WTC11 (cell line): Measurements from ENCODE around the gene SLC23A2. TPM values are rescaled to one million over a fixed set of nuclear protein-coding genes. Genes with fewer than 3 reads are reported as not detected.
"Not testable (repeated sequence)": the region's sequence is repeated elsewhere in the genome, so short reads cannot be mapped to it uniquely, and the experiment has no call there.

Experiments
- ATAC-seq: fragments of 200-7000 bp; cut with Tn5 transposase; 2 replicates; pipeline ENCODE4 v1.10.0; 2021; ENCODE audit warnings: mild to moderate bottlenecking, moderate library complexity
- CTCF ChIA-PET: fragments of 300-600 bp; sonication (Branson Sonifier 250); formaldehyde crosslinking; loops from one replicate; lab custom pipeline; 2021; ENCODE audit warnings: antibody characterized with exemption; lab: Charles Lee
- POLR2A ChIA-PET: fragments of 350-600 bp; sonication (Branson Sonifier 250); formaldehyde crosslinking; loops from one replicate; lab custom pipeline; 2021; ENCODE audit warnings: antibody characterized with exemption; lab: Charles Lee
- DNase-seq: peaks from one replicate; pipeline ENCODE4 v3.0.0; 2021; ENCODE audit warnings: low spot score
- H3K27ac Mint-ChIP-seq: 2 replicates; pipeline ENCODE4 v1.8.0; 2021; ENCODE audit warnings: mixed read lengths
- H3K27me3 Mint-ChIP-seq: 2 replicates; pipeline ENCODE4 v1.8.0; 2021; ENCODE audit warnings: low read depth, mild to moderate bottlenecking, moderate library complexity, mixed read lengths
- H3K36me3 Mint-ChIP-seq: 2 replicates; pipeline ENCODE4 v1.8.0; 2021; ENCODE audit warnings: mixed read lengths
- H3K4me1 Mint-ChIP-seq: 2 replicates; pipeline ENCODE4 v1.8.0; 2022; ENCODE audit warnings: mixed read lengths
- H3K4me3 Mint-ChIP-seq: 2 replicates; pipeline ENCODE4 v1.8.0; 2021; ENCODE audit warnings: mild to moderate bottlenecking, moderate library complexity, mixed read lengths
- H3K9me3 Mint-ChIP-seq: 2 replicates; pipeline ENCODE4 v1.8.0; 2021; ENCODE audit warnings: mixed read lengths
- CTCF ChIP-seq: fragments of 200-600 bp; IDR thresholded peaks from 2 replicates; pipeline ENCODE4 v1.8.0; 2022; ENCODE audit warnings: antibody characterized with exemption
- E2F1 ChIP-seq: sonication (generic); formaldehyde crosslinking; IDR thresholded peaks from 2 replicates; pipeline ENCODE4 v1.8.0; 2022; ENCODE audit warnings: mild to moderate bottlenecking, missing genetic modification reagents
- ELF4 ChIP-seq: sonication (generic); formaldehyde crosslinking; IDR thresholded peaks from 2 replicates; pipeline ENCODE4 v1.8.1; 2022; ENCODE audit warnings: low read depth, mild to moderate bottlenecking, moderate library complexity, missing genetic modification reagents
- ETV6 ChIP-seq: sonication (generic); formaldehyde crosslinking; IDR thresholded peaks from 2 replicates; pipeline ENCODE4 v1.8.1; 2022; ENCODE audit warnings: mild to moderate bottlenecking, missing genetic modification reagents
- GABPB1 ChIP-seq: sonication (generic); formaldehyde crosslinking; IDR thresholded peaks from 2 replicates; pipeline ENCODE4 v1.8.1; 2023; ENCODE audit warnings: mild to moderate bottlenecking, missing genetic modification reagents
- GTF2I ChIP-seq: fragments of 250-450 bp; sonication (Bioruptor Pico); conservative IDR thresholded peaks from 2 replicates; pipeline ENCODE4 v1.4.0; 2021; ENCODE audit warnings: mild to moderate bottlenecking
- HMGA2 ChIP-seq: fragments of 250-450 bp; sonication (Bioruptor Pico); IDR thresholded peaks from 2 replicates; pipeline ENCODE4 v1.4.0; 2021; ENCODE audit warnings: mild to moderate bottlenecking, moderate library complexity
- MAX ChIP-seq: sonication (generic); formaldehyde crosslinking; IDR thresholded peaks from 2 replicates; pipeline ENCODE4 v1.8.0; 2022; ENCODE audit warnings: mild to moderate bottlenecking, missing genetic modification reagents
- MYBL2 ChIP-seq: sonication (generic); formaldehyde crosslinking; IDR thresholded peaks from 2 replicates; pipeline ENCODE4 v1.8.1; 2023; ENCODE audit warnings: mild to moderate bottlenecking, moderate library complexity, missing genetic modification reagents
- NFATC4 ChIP-seq: fragments of 250-450 bp; sonication (Bioruptor Pico); IDR thresholded peaks from 2 replicates; pipeline ENCODE4 v1.9.0; 2021; ENCODE audit warnings: mild to moderate bottlenecking
- NR1H2 ChIP-seq: sonication (generic); formaldehyde crosslinking; IDR thresholded peaks from 2 replicates; pipeline ENCODE4 v1.9.0; 2021; ENCODE audit warnings: mild to moderate bottlenecking, moderate library complexity, missing genetic modification reagents
- RELA ChIP-seq: sonication (generic); formaldehyde crosslinking; IDR thresholded peaks from 2 replicates; pipeline ENCODE4 v1.8.1; 2022; ENCODE audit warnings: missing genetic modification reagents, mild to moderate bottlenecking, borderline replicate concordance
- SP1 ChIP-seq: sonication (generic); formaldehyde crosslinking; conservative IDR thresholded peaks from 2 replicates; pipeline ENCODE4 v1.8.1; 2022; ENCODE audit warnings: missing genetic modification reagents
- USF2 ChIP-seq: sonication (generic); formaldehyde crosslinking; IDR thresholded peaks from 2 replicates; pipeline ENCODE4 v1.8.1; 2023; ENCODE audit warnings: mild to moderate bottlenecking, missing genetic modification reagents, moderate library complexity
- ZBTB43 ChIP-seq: sonication (generic); formaldehyde crosslinking; IDR thresholded peaks from 2 replicates; pipeline ENCODE4 v1.8.1; 2023; ENCODE audit warnings: mild to moderate bottlenecking, missing genetic modification reagents
- ZNF121 ChIP-seq: sonication (generic); formaldehyde crosslinking; IDR thresholded peaks from 2 replicates; pipeline ENCODE4 v1.8.0; 2023; ENCODE audit warnings: missing genetic modification reagents
- ZNF219 ChIP-seq: sonication (generic); formaldehyde crosslinking; IDR thresholded peaks from 2 replicates; pipeline ENCODE4 v1.8.0; 2023; ENCODE audit warnings: missing genetic modification reagents, mild to moderate bottlenecking, borderline replicate concordance
- ZNF512 ChIP-seq: sonication (generic); formaldehyde crosslinking; IDR thresholded peaks from 2 replicates; pipeline ENCODE4 v1.8.1; 2022; ENCODE audit warnings: missing genetic modification reagents, borderline replicate concordance
- ZNF532 ChIP-seq: fragments of 250-450 bp; sonication (Bioruptor Pico); IDR thresholded peaks from 2 replicates; pipeline ENCODE4 v1.9.0; 2021; ENCODE audit warnings: mild to moderate bottlenecking, borderline replicate concordance
- ZNF671 ChIP-seq: fragments of 250-450 bp; sonication (Bioruptor Pico); IDR thresholded peaks from 2 replicates; pipeline ENCODE4 v1.8.0; 2021; ENCODE audit warnings: mild to moderate bottlenecking
- total RNA-seq: library from RNA; stranded (reverse); gene quantifications from 3 replicates; pipeline ENCODE4 v1.2.3, GENCODE V29; 2021

Gene SLC23A2
- total RNA-seq, 1 experiment from 2014 or later: 14.5 TPM

GRCh38 chr20:5030348-5031205 is 29.3 kb upstream of the SLC23A2 start (continued):
- TF ChIP-seq ZNF512 (CRISPR knock-in tag) (no peak), USF2 (CRISPR knock-in tag) (no peak), RELA (CRISPR knock-in tag) (no peak), SP1 (CRISPR knock-in tag) (no peak), NR1H2 (CRISPR knock-in tag) (no peak), ZNF671 (CRISPR knock-in tag) (no peak), MYBL2 (CRISPR knock-in tag) (no peak), NFATC4 (CRISPR knock-in tag) (no peak), ELF4 (CRISPR knock-in tag) (no peak), CTCF (no peak), ZNF121 (CRISPR knock-in tag) (no peak), GTF2I (CRISPR knock-in tag) (no peak), E2F1 (CRISPR knock-in tag) (no peak)

- peak; percentile 17; the same call in 1 of the 2 replicates for TF ChIP-seq HMGA2 (CRISPR knock-in tag)
- 0 out of 2 replicates have a peak, but pooled peaks have one; percentile 22 for TF ChIP-seq GABPB1
- H3K9me3 Mint-ChIP-seq, H3K27me3 Mint-ChIP-seq, POLR2A ChIA-PET, CTCF ChIA-PET, H3K4me1 Mint-ChIP-seq, ATAC-seq, H3K36me3 Mint-ChIP-seq, H3K4me3 Mint-ChIP-seq, DNase-seq, H3K27ac Mint-ChIP-seq: not testable (repeated sequence)
Observed at GRCh38 chr20:5028258-5029059, 27.1 kb upstream of the SLC23A2 start.

- ATAC-seq (no peak), DNase-seq (no peak)
- Mint-ChIP-seq H3K27me3 (no peaks in the 10 kb centered on the region), H3K27ac (no peak overlapping the region), H3K4me3 (no peak overlapping the region), H3K4me1 (no peaks in the 10 kb centered on the region), H3K36me3 (peaks cover 3% of the 10 kb centered on the region; the same call in 1 of the 2 replicates), H3K9me3 (no peaks in the 10 kb centered on the region)
- ChIA-PET POLR2A (no interaction called here), CTCF (interaction anchor here (0.5 to 0.7 kb wide), 4 partner anchors 23 to 477 kb away, joined by 3 to 4 read pairs (median 4); no protein-coding TSS in a partner anchor)
- TF ChIP-seq ZNF532 (CRISPR knock-in tag) (no peak), ETV6 (CRISPR knock-in tag) (no peak), ZNF219 (CRISPR knock-in tag) (no peak), ZBTB43 (CRISPR knock-in tag) (no peak), MAX (no peak)
Observed at GRCh38 chr20:5024982-5025381, 23.7 kb upstream of the SLC23A2 start.
